H1 (cell line): ENCODE measurements around the gene FEM1C. TPM values are rescaled to one million over a fixed set of nuclear protein-coding genes. Genes with fewer than 3 reads are reported as not detected.

Experiments used
- CTCF ChIA-PET: fragments of 300-600 bp; sonication (Branson Sonifier 250); formaldehyde crosslinking; loops from one replicate; lab custom pipeline; 2021; ENCODE audit not compliant: partially characterized antibody; lab: Charles Lee
- POLR2A ChIA-PET: fragments of 300-600 bp; sonication (Branson Sonifier 250); formaldehyde crosslinking; loops from one replicate; lab custom pipeline; 2021; ENCODE audit warnings: inconsistent platforms; ENCODE audit not compliant: partially characterized antibody; lab: Charles Lee
- DNase-seq, 2 experiments: peaks; one replicate each; pipeline versions ENCODE4 v3.0.0 to v3.0.0-alpha.2; 2010 to 2022; ENCODE audit warnings: low spot score in 2 of 2, low read depth in 1 of 2, mixed read lengths in 1 of 2
- FAIRE-seq: peaks from 2 replicates; lab custom pipeline; 2011; peaks lifted over from hg19 to GRCh38; lab: Jason Lieb, UNC
- H2AFZ ChIP-seq: 2 replicates; pipeline ENCODE4 v1.8.1; 2012; ENCODE audit warnings: low read length, inconsistent platforms
- H2AK5ac ChIP-seq: 2 replicates; pipeline ENCODE4 v1.6.1; 2013; ENCODE audit warnings: low read depth, low read length
- H2BK120ac ChIP-seq: replicated peaks from 2 replicates; pipeline ENCODE3; 2013; ENCODE audit warnings: low read depth, low read length, inconsistent platforms
- H2BK12ac ChIP-seq: 2 replicates; pipeline ENCODE4 v1.6.1; 2013; ENCODE audit warnings: low read depth, low read length
- H2BK15ac ChIP-seq: 2 replicates; pipeline ENCODE4 v1.6.1; 2013; ENCODE audit warnings: low read length
- H2BK20ac ChIP-seq: 2 replicates; pipeline ENCODE4 v1.6.1; 2013; ENCODE audit warnings: low read length
- H2BK5ac ChIP-seq: 2 replicates; pipeline ENCODE4 v1.6.1; 2013; ENCODE audit warnings: low read depth, low read length
- H3K14ac ChIP-seq: 2 replicates; pipeline ENCODE4 v1.6.1; 2013; ENCODE audit warnings: inconsistent platforms; ENCODE audit not compliant: insufficient read length
- H3K18ac ChIP-seq: 2 replicates; pipeline ENCODE4 v1.6.1; 2013; ENCODE audit warnings: low read length; ENCODE audit errors: extremely low read depth
- H3K23ac ChIP-seq: 2 replicates; pipeline ENCODE4 v1.6.1; 2013; ENCODE audit warnings: inconsistent platforms; ENCODE audit not compliant: insufficient read length
- H3K23me2 ChIP-seq: 2 replicates; pipeline ENCODE4 v1.6.1; 2013; ENCODE audit warnings: low read depth, low read length
- H3K27ac ChIP-seq: 2 replicates; pipeline ENCODE4 v1.6.1; 2011; ENCODE audit warnings: low read depth, low read length, inconsistent platforms
- H3K27me3 ChIP-seq, 4 experiments: replicated peaks in 1 of 4; 1 replicate in 1 of 4; 2 replicates in 3 of 4; pipeline versions ENCODE4 v1.6.1 to v1.8.1; 2011 to 2013; ENCODE audit warnings: low read length in 3 of 4, mild to moderate bottlenecking in 3 of 4, inconsistent platforms in 2 of 4, mixed read lengths in 2 of 4, moderate library complexity in 1 of 4; ENCODE audit not compliant: control insufficient read depth in 3 of 4, insufficient read depth in 3 of 4; ENCODE audit errors: extremely low read depth in 1 of 4
- H3K36me3 ChIP-seq, 4 experiments: 2 replicates each; pipeline versions ENCODE4 v1.6.1 to v1.8.1; 2011 to 2013; ENCODE audit warnings: mild to moderate bottlenecking in 4 of 4, low read length in 3 of 4, moderate library complexity in 2 of 4, control low read depth in 1 of 4, inconsistent platforms in 1 of 4; ENCODE audit not compliant: insufficient read depth in 4 of 4, control insufficient read depth in 2 of 4
- H3K4ac ChIP-seq: replicated peaks from 2 replicates; pipeline ENCODE3; 2013; ENCODE audit warnings: low read length, low read depth, mixed read lengths, inconsistent platforms; ENCODE audit not compliant: insufficient read length
- H3K4me1 ChIP-seq, 4 experiments: replicated peaks in 1 of 4; 1 replicate in 1 of 4; 2 replicates in 3 of 4; pipeline versions ENCODE4 v1.6.1 to v1.8.1; 2011 to 2013; ENCODE audit warnings: low read length in 3 of 4, inconsistent platforms in 2 of 4, mixed read lengths in 1 of 4; ENCODE audit not compliant: insufficient read depth in 4 of 4, control insufficient read depth in 3 of 4
- H3K4me2 ChIP-seq, 2 experiments: 2 replicates each; pipeline versions ENCODE4 v1.6.1 to v1.8.1; 2011 to 2013; ENCODE audit warnings: low read depth in 2 of 2, low read length in 2 of 2, control low read depth in 1 of 2, inconsistent platforms in 1 of 2, mild to moderate bottlenecking in 1 of 2; ENCODE audit not compliant: insufficient read depth in 1 of 2
- H3K4me3 ChIP-seq, 4 experiments: fragments of 200-600, 300-600 bp in 1 of 4; sonication (generic), shearing (Covaris generic), sonication (Bioruptor Twin) in 1 of 4; 2 replicates each; pipeline versions ENCODE4 v1.5.1 to v1.8.1; 2011 to 2016; ENCODE audit warnings: low read length in 4 of 4, low read depth in 3 of 4, control low read depth in 2 of 4, inconsistent platforms in 2 of 4, mild to moderate bottlenecking in 2 of 4, mixed read lengths in 1 of 4, moderate library complexity in 1 of 4; ENCODE audit not compliant: insufficient read depth in 2 of 4; ENCODE audit errors: extremely low read depth in 1 of 4
- H3K56ac ChIP-seq: replicated peaks from 2 replicates; pipeline ENCODE3; 2013; ENCODE audit warnings: low read depth, mild to moderate bottlenecking, mixed read lengths, low read length, inconsistent platforms; ENCODE audit not compliant: insufficient read length
- H3K79me1 ChIP-seq: 2 replicates; pipeline ENCODE4 v1.6.1; 2013; ENCODE audit warnings: low read depth, low read length, control low read depth
- H3K79me2 ChIP-seq, 2 experiments: 2 replicates each; pipeline versions ENCODE4 v1.6.1 to v1.8.1; 2012 to 2013; ENCODE audit warnings: low read length in 2 of 2, mild to moderate bottlenecking in 2 of 2, inconsistent platforms in 1 of 2; ENCODE audit not compliant: insufficient read depth in 2 of 2, control insufficient read depth in 1 of 2
- H3K9ac ChIP-seq, 4 experiments: replicated peaks in 1 of 4; 1 replicate in 1 of 4; 2 replicates in 3 of 4; pipeline versions ENCODE4 v1.6.1 to v1.8.1; 2011 to 2013; ENCODE audit warnings: low read depth in 3 of 4, low read length in 3 of 4, control low read depth in 2 of 4, mild to moderate bottlenecking in 2 of 4, moderate library complexity in 2 of 4, inconsistent platforms in 1 of 4; ENCODE audit errors: extremely low read depth in 1 of 4
- H3K9me3 ChIP-seq, 2 experiments: 2 replicates each; pipeline versions ENCODE4 v1.6.1 to v1.8.1; 2012 to 2013; ENCODE audit warnings: mild to moderate bottlenecking in 2 of 2, moderate library complexity in 2 of 2, control low read depth in 1 of 2, inconsistent platforms in 1 of 2, low read depth in 1 of 2, low read length in 1 of 2, mixed read lengths in 1 of 2; ENCODE audit not compliant: insufficient read depth in 2 of 2
- H4K20me1 ChIP-seq, 2 experiments: replicated peaks in 1 of 2; 2 replicates each; pipeline versions ENCODE3 to v1.8.1; 2011 to 2013; ENCODE audit warnings: inconsistent platforms in 2 of 2, low read length in 2 of 2, mild to moderate bottlenecking in 1 of 2; ENCODE audit not compliant: insufficient read depth in 2 of 2, control insufficient read depth in 1 of 2
- H4K5ac ChIP-seq: 2 replicates; pipeline ENCODE4 v1.6.1; 2013; ENCODE audit warnings: low read length, low read depth, mixed read lengths, inconsistent platforms; ENCODE audit not compliant: insufficient read length
- H4K8ac ChIP-seq: 2 replicates; pipeline ENCODE4 v1.8.0; 2013; ENCODE audit warnings: mild to moderate bottlenecking, moderate library complexity, low read length, inconsistent platforms; ENCODE audit not compliant: insufficient read depth; ENCODE audit errors: extremely low read depth
- H4K91ac ChIP-seq: replicated peaks from 2 replicates; pipeline ENCODE3; 2013; ENCODE audit warnings: low read length, mixed read lengths, inconsistent platforms; ENCODE audit not compliant: insufficient read length
- ASH2L ChIP-seq: fragments of 200-600, 300-600 bp; sonication (generic); IDR thresholded peaks from one replicate; pipeline ENCODE4 v1.7.1; 2017; ENCODE audit warnings: low read length
- WGBS, 2 experiments: shearing (Covaris generic) in 1 of 2; methylation state at CpG; one replicate each; pipeline versions ENCODE4 v1.1.6 to v1.1.7; 2013 to 2015; ENCODE audit warnings: low lambda C conversion rate in 2 of 2, mixed read lengths in 2 of 2, inconsistent platforms in 1 of 2, low coverage in 1 of 2, missing lambda C conversion rate in 1 of 2; ENCODE audit not compliant: insufficient replicate concordance in 2 of 2, insufficient coverage in 1 of 2, insufficient read length in 1 of 2; ENCODE audit errors: extremely low coverage in 1 of 2, missing lambda C conversion rate in 1 of 2; 5-methylcytosine and 5-hydroxymethylcytosine counted together
- polyA plus RNA-seq, 7 experiments: library from polyadenylated mRNA; depleted of rRNA in 3 of 7; stranded (reverse) in 5 of 7; unstranded in 2 of 7; fragments of >200 nt in 5 of 7; fragments of 200-250 nt in 2 of 7; gene quantifications; 1 replicate in 5 of 7; 2 replicates in 1 of 7; 4 replicates in 1 of 7; pipeline versions ENCODE4 v1.2.1 to v1.2.3, GENCODE V29; 2011 to 2013; ENCODE audit warnings: missing spikeins in 2 of 7, mixed read lengths in 2 of 7
- total RNA-seq: library from RNA; stranded (reverse); fragmentation: NEBNext Ultra II Directional; extraction: Animal tissue kit (Norgen Biotek cat#: 25700); gene quantifications from 2 replicates; pipeline ENCODE4 v1.2.1, GENCODE V29; 2021

FEM1C gene
- total and polyA plus RNA-seq, 2 of the 8 experiments (the other 6 are each of a cell fraction or from before 2014, with no cell fraction given) = 4.4 to 17.7 TPM

DNA sequence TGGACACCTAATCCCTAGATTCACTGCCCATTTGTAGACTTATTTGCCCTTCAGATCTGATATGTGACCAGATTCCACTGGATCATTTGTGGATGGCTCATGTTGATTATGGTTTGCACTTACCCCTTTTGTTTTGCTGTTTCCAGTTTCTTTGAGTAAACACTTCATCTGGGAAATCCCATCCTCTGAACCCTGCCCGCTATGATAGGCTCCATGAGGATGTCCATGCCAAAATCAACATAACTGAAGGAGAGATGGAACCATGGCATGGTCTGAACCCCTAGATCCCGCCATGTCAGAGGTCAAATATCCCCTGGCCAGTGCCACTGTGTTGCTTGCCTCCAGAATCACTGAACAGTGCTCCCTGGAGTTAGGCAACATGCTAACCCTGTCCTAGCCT is 11.7 kb upstream of the FEM1C start:
- Histone ChIP-seq H3K79me2 (no peaks in the 10 kb centered on the region), H3K9ac (no peak overlapping the region), H2BK15ac (no peak overlapping the region), H3K9me3 (no peaks in the 10 kb centered on the region), H3K4ac (no peak overlapping the region), H4K8ac (no peak overlapping the region), H4K91ac (no peak overlapping the region), H3K56ac (no peak overlapping the region), H3K23me2 (no peaks in the 10 kb centered on the region), H2BK20ac (no peak overlapping the region), H4K5ac (no peak overlapping the region), H4K20me1 (no peaks in the 10 kb centered on the region), H2BK5ac (no peak overlapping the region), H3K27ac (no peak overlapping the region), H3K4me1 (peaks cover 3 to 6% (median 3%) of the 10 kb centered on the region in 4 experiments; a peak in 6 of 7 replicates), H3K4me3 (no peak overlapping the region), H3K23ac (no peak overlapping the region), H3K79me1 (no peaks in the 10 kb centered on the region), H3K27me3 (no peaks in the 10 kb centered on the region), H3K4me2 (no peak overlapping the region), H3K14ac (no peak overlapping the region), H2BK12ac (no peak overlapping the region), H2AK5ac (no peak overlapping the region), H3K36me3 (no peaks in the 10 kb centered on the region), H2BK120ac (no peak overlapping the region), H3K18ac (no peak overlapping the region), H2AFZ (no peak overlapping the region)
- CTCF ChIA-PET = interaction anchor here (1.1 to 8.4 kb wide), 2 partner anchors 18 to 126 kb away, joined by 3 to 107 read pairs; no protein-coding TSS in a partner anchor
- 91% methylated on average over 2 of the region's 2 CpGs; no CpG with 5 or more reads in 1 of the 2 experiments for WGBS, 2 experiments
- FAIRE-seq (no peak), DNase-seq (no peak)
- no peak for TF ChIP-seq ASH2L
- POLR2A ChIA-PET = no interaction called here
